H1 (cell line): ENCODE results near the gene FRMD6. TPM values are rescaled to one million over a fixed set of nuclear protein-coding genes. Genes with fewer than 3 reads are reported as not detected.
A peak's percentile ranks its signal among the peaks of the same experiment; 100 is the strongest.

Experiments
- CTCF ChIA-PET: fragments of 300-600 bp; sonication (Branson Sonifier 250); formaldehyde crosslinking; loops from one replicate; lab custom pipeline; 2021; ENCODE audit not compliant: partially characterized antibody; lab: Charles Lee
- POLR2A ChIA-PET: fragments of 300-600 bp; sonication (Branson Sonifier 250); formaldehyde crosslinking; loops from one replicate; lab custom pipeline; 2021; ENCODE audit warnings: inconsistent platforms; ENCODE audit not compliant: partially characterized antibody; lab: Charles Lee
- DNase-seq, 2 experiments: peaks; one replicate each; pipeline versions ENCODE4 v3.0.0 to v3.0.0-alpha.2; 2010 to 2022; ENCODE audit warnings: low spot score in 2 of 2, low read depth in 1 of 2, mixed read lengths in 1 of 2
- FAIRE-seq: peaks from 2 replicates; lab custom pipeline; 2011; peaks lifted over from hg19 to GRCh38; lab: Jason Lieb, UNC
- H2AFZ ChIP-seq: 2 replicates; pipeline ENCODE4 v1.8.1; 2012; ENCODE audit warnings: low read length, inconsistent platforms
- H2AK5ac ChIP-seq: 2 replicates; pipeline ENCODE4 v1.6.1; 2013; ENCODE audit warnings: low read depth, low read length
- H2BK120ac ChIP-seq: replicated peaks from 2 replicates; pipeline ENCODE3; 2013; ENCODE audit warnings: low read depth, low read length, inconsistent platforms
- H2BK12ac ChIP-seq: 2 replicates; pipeline ENCODE4 v1.6.1; 2013; ENCODE audit warnings: low read depth, low read length
- H2BK15ac ChIP-seq: 2 replicates; pipeline ENCODE4 v1.6.1; 2013; ENCODE audit warnings: low read length
- H2BK20ac ChIP-seq: 2 replicates; pipeline ENCODE4 v1.6.1; 2013; ENCODE audit warnings: low read length
- H2BK5ac ChIP-seq: 2 replicates; pipeline ENCODE4 v1.6.1; 2013; ENCODE audit warnings: low read depth, low read length
- H3K14ac ChIP-seq: 2 replicates; pipeline ENCODE4 v1.6.1; 2013; ENCODE audit warnings: inconsistent platforms; ENCODE audit not compliant: insufficient read length
- H3K18ac ChIP-seq: 2 replicates; pipeline ENCODE4 v1.6.1; 2013; ENCODE audit warnings: low read length; ENCODE audit errors: extremely low read depth
- H3K23ac ChIP-seq: 2 replicates; pipeline ENCODE4 v1.6.1; 2013; ENCODE audit warnings: inconsistent platforms; ENCODE audit not compliant: insufficient read length
- H3K23me2 ChIP-seq: 2 replicates; pipeline ENCODE4 v1.6.1; 2013; ENCODE audit warnings: low read depth, low read length
- H3K27ac ChIP-seq: 2 replicates; pipeline ENCODE4 v1.6.1; 2011; ENCODE audit warnings: low read depth, low read length, inconsistent platforms
- H3K27me3 ChIP-seq, 4 experiments: replicated peaks in 1 of 4; 1 replicate in 1 of 4; 2 replicates in 3 of 4; pipeline versions ENCODE4 v1.6.1 to v1.8.1; 2011 to 2013; ENCODE audit warnings: low read length in 3 of 4, mild to moderate bottlenecking in 3 of 4, inconsistent platforms in 2 of 4, mixed read lengths in 2 of 4, moderate library complexity in 1 of 4; ENCODE audit not compliant: control insufficient read depth in 3 of 4, insufficient read depth in 3 of 4; ENCODE audit errors: extremely low read depth in 1 of 4
- H3K36me3 ChIP-seq, 4 experiments: 2 replicates each; pipeline versions ENCODE4 v1.6.1 to v1.8.1; 2011 to 2013; ENCODE audit warnings: mild to moderate bottlenecking in 4 of 4, low read length in 3 of 4, moderate library complexity in 2 of 4, control low read depth in 1 of 4, inconsistent platforms in 1 of 4; ENCODE audit not compliant: insufficient read depth in 4 of 4, control insufficient read depth in 2 of 4
- H3K4ac ChIP-seq: replicated peaks from 2 replicates; pipeline ENCODE3; 2013; ENCODE audit warnings: low read length, low read depth, mixed read lengths, inconsistent platforms; ENCODE audit not compliant: insufficient read length
- H3K4me1 ChIP-seq, 4 experiments: replicated peaks in 1 of 4; 1 replicate in 1 of 4; 2 replicates in 3 of 4; pipeline versions ENCODE4 v1.6.1 to v1.8.1; 2011 to 2013; ENCODE audit warnings: low read length in 3 of 4, inconsistent platforms in 2 of 4, mixed read lengths in 1 of 4; ENCODE audit not compliant: insufficient read depth in 4 of 4, control insufficient read depth in 3 of 4
- H3K4me2 ChIP-seq, 2 experiments: 2 replicates each; pipeline versions ENCODE4 v1.6.1 to v1.8.1; 2011 to 2013; ENCODE audit warnings: low read depth in 2 of 2, low read length in 2 of 2, control low read depth in 1 of 2, inconsistent platforms in 1 of 2, mild to moderate bottlenecking in 1 of 2; ENCODE audit not compliant: insufficient read depth in 1 of 2
- H3K4me3 ChIP-seq, 4 experiments: fragments of 200-600, 300-600 bp in 1 of 4; sonication (generic), shearing (Covaris generic), sonication (Bioruptor Twin) in 1 of 4; 2 replicates each; pipeline versions ENCODE4 v1.5.1 to v1.8.1; 2011 to 2016; ENCODE audit warnings: low read length in 4 of 4, low read depth in 3 of 4, control low read depth in 2 of 4, inconsistent platforms in 2 of 4, mild to moderate bottlenecking in 2 of 4, mixed read lengths in 1 of 4, moderate library complexity in 1 of 4; ENCODE audit not compliant: insufficient read depth in 2 of 4; ENCODE audit errors: extremely low read depth in 1 of 4
- H3K56ac ChIP-seq: replicated peaks from 2 replicates; pipeline ENCODE3; 2013; ENCODE audit warnings: low read depth, mild to moderate bottlenecking, mixed read lengths, low read length, inconsistent platforms; ENCODE audit not compliant: insufficient read length
- H3K79me1 ChIP-seq: 2 replicates; pipeline ENCODE4 v1.6.1; 2013; ENCODE audit warnings: low read depth, low read length, control low read depth
- H3K79me2 ChIP-seq, 2 experiments: 2 replicates each; pipeline versions ENCODE4 v1.6.1 to v1.8.1; 2012 to 2013; ENCODE audit warnings: low read length in 2 of 2, mild to moderate bottlenecking in 2 of 2, inconsistent platforms in 1 of 2; ENCODE audit not compliant: insufficient read depth in 2 of 2, control insufficient read depth in 1 of 2
- H3K9ac ChIP-seq, 4 experiments: replicated peaks in 1 of 4; 1 replicate in 1 of 4; 2 replicates in 3 of 4; pipeline versions ENCODE4 v1.6.1 to v1.8.1; 2011 to 2013; ENCODE audit warnings: low read depth in 3 of 4, low read length in 3 of 4, control low read depth in 2 of 4, mild to moderate bottlenecking in 2 of 4, moderate library complexity in 2 of 4, inconsistent platforms in 1 of 4; ENCODE audit errors: extremely low read depth in 1 of 4
- H3K9me3 ChIP-seq, 2 experiments: 2 replicates each; pipeline versions ENCODE4 v1.6.1 to v1.8.1; 2012 to 2013; ENCODE audit warnings: mild to moderate bottlenecking in 2 of 2, moderate library complexity in 2 of 2, control low read depth in 1 of 2, inconsistent platforms in 1 of 2, low read depth in 1 of 2, low read length in 1 of 2, mixed read lengths in 1 of 2; ENCODE audit not compliant: insufficient read depth in 2 of 2
- H4K20me1 ChIP-seq, 2 experiments: replicated peaks in 1 of 2; 2 replicates each; pipeline versions ENCODE3 to v1.8.1; 2011 to 2013; ENCODE audit warnings: inconsistent platforms in 2 of 2, low read length in 2 of 2, mild to moderate bottlenecking in 1 of 2; ENCODE audit not compliant: insufficient read depth in 2 of 2, control insufficient read depth in 1 of 2
- H4K5ac ChIP-seq: 2 replicates; pipeline ENCODE4 v1.6.1; 2013; ENCODE audit warnings: low read length, low read depth, mixed read lengths, inconsistent platforms; ENCODE audit not compliant: insufficient read length
- H4K8ac ChIP-seq: 2 replicates; pipeline ENCODE4 v1.8.0; 2013; ENCODE audit warnings: mild to moderate bottlenecking, moderate library complexity, low read length, inconsistent platforms; ENCODE audit not compliant: insufficient read depth; ENCODE audit errors: extremely low read depth
- H4K91ac ChIP-seq: replicated peaks from 2 replicates; pipeline ENCODE3; 2013; ENCODE audit warnings: low read length, mixed read lengths, inconsistent platforms; ENCODE audit not compliant: insufficient read length
- HDAC2 ChIP-seq, 2 experiments: fragments of 300-600 bp in 1 of 2; sonication (generic) in 1 of 2; IDR thresholded peaks; 2 replicates each; pipeline ENCODE4 v1.6.1; 2011 to 2012; ENCODE audit warnings: low read depth in 2 of 2, low read length in 2 of 2, mild to moderate bottlenecking in 2 of 2, moderate library complexity in 2 of 2, borderline replicate concordance in 1 of 2, inconsistent platforms in 1 of 2
- MAFK ChIP-seq: IDR thresholded peaks from 2 replicates; pipeline ENCODE4 v1.6.1; 2012; ENCODE audit warnings: low read depth, mild to moderate bottlenecking, improper control_type of control experiment, low read length
- RAD21 ChIP-seq, 2 experiments: IDR thresholded peaks in 1 of 2; conservative IDR thresholded peaks in 1 of 2; 2 replicates each; pipeline ENCODE4 v1.6.1; 2011; ENCODE audit warnings: low read depth in 2 of 2, low read length in 2 of 2, improper control_type of control experiment in 1 of 2, inconsistent platforms in 1 of 2, mild to moderate bottlenecking in 1 of 2, moderate library complexity in 1 of 2
- TBP ChIP-seq: IDR thresholded peaks from 2 replicates; pipeline ENCODE4 v1.6.1; 2011; ENCODE audit warnings: low read depth, low read length, improper control_type of control experiment
- WGBS, 2 experiments: shearing (Covaris generic) in 1 of 2; methylation state at CpG; one replicate each; pipeline versions ENCODE4 v1.1.6 to v1.1.7; 2013 to 2015; ENCODE audit warnings: low lambda C conversion rate in 2 of 2, mixed read lengths in 2 of 2, inconsistent platforms in 1 of 2, low coverage in 1 of 2, missing lambda C conversion rate in 1 of 2; ENCODE audit not compliant: insufficient replicate concordance in 2 of 2, insufficient coverage in 1 of 2, insufficient read length in 1 of 2; ENCODE audit errors: extremely low coverage in 1 of 2, missing lambda C conversion rate in 1 of 2; 5-methylcytosine and 5-hydroxymethylcytosine counted together
- polyA plus RNA-seq, 7 experiments: library from polyadenylated mRNA; depleted of rRNA in 3 of 7; stranded (reverse) in 5 of 7; unstranded in 2 of 7; fragments of >200 nt in 5 of 7; fragments of 200-250 nt in 2 of 7; gene quantifications; 1 replicate in 5 of 7; 2 replicates in 1 of 7; 4 replicates in 1 of 7; pipeline versions ENCODE4 v1.2.1 to v1.2.3, GENCODE V29; 2011 to 2013; ENCODE audit warnings: missing spikeins in 2 of 7, mixed read lengths in 2 of 7
- total RNA-seq: library from RNA; stranded (reverse); fragmentation: NEBNext Ultra II Directional; extraction: Animal tissue kit (Norgen Biotek cat#: 25700); gene quantifications from 2 replicates; pipeline ENCODE4 v1.2.1, GENCODE V29; 2021
- TF ChIP-seq, protein P1 (sequence below), 3 experiments: IDR thresholded peaks; 1 replicate in 2 of 3; 2 replicates in 1 of 3; pipeline versions ENCODE4 v1.5.1 to v1.6.1; 2011; ENCODE audit warnings: low read length in 3 of 3, mild to moderate bottlenecking in 3 of 3, inconsistent platforms in 2 of 3, low read depth in 1 of 3, moderate library complexity in 1 of 3; ENCODE audit not compliant: insufficient read depth in 1 of 3; ENCODE audit errors: control extremely low read depth in 1 of 3

FRMD6 gene
- total and polyA plus RNA-seq, 2 of the 8 experiments (the other 6 are each of a cell fraction or from before 2014, with no cell fraction given), result 5.4 to 23.7 TPM

DNA sequence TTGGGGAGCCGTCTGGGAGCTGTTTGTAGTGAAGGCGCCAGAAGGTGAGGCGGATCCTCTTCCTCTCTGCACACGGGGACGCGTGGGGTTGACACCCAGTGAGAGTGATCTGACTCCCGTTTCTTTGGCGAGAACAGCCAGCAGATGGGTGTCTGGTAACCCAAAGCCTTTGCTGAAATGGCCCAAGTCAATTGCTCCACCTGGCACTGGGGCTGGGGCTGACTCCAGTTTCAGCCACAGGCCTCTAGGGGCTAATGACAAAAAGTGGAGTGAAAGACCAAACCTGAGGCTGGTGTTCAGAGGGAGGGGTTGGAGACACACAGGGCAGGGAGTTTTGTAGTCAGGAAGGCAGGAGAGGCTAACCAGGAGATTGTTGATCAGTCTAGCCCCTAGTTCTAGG is 87.0 kb downstream of the FRMD6 start:
- no peak for TF ChIP-seq TBP
- TF ChIP-seq, protein P1, sequence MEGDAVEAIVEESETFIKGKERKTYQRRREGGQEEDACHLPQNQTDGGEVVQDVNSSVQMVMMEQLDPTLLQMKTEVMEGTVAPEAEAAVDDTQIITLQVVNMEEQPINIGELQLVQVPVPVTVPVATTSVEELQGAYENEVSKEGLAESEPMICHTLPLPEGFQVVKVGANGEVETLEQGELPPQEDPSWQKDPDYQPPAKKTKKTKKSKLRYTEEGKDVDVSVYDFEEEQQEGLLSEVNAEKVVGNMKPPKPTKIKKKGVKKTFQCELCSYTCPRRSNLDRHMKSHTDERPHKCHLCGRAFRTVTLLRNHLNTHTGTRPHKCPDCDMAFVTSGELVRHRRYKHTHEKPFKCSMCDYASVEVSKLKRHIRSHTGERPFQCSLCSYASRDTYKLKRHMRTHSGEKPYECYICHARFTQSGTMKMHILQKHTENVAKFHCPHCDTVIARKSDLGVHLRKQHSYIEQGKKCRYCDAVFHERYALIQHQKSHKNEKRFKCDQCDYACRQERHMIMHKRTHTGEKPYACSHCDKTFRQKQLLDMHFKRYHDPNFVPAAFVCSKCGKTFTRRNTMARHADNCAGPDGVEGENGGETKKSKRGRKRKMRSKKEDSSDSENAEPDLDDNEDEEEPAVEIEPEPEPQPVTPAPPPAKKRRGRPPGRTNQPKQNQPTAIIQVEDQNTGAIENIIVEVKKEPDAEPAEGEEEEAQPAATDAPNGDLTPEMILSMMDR (IDR thresholded peaks at IDR 0.05; ENCODE audit: control extremely low read depth in 1 of 3, insufficient read depth in 1 of 3, low read depth in 1 of 3, low read length in 3 of 3), result peak; percentile 31 to 57 (median 55)
- no peak for TF ChIP-seq MAFK
- TF ChIP-seq HDAC2 (IDR thresholded peaks at IDR 0.05; ENCODE audit: borderline replicate concordance in 1 of 2, low read depth in 2 of 2, low read length in 2 of 2), result 0 out of 4 replicates have a peak, but pooled peaks of 1 of the 2 experiments have one; percentile 32
- peak; percentile 46 to 53; a peak in 3 of 4 replicates for TF ChIP-seq RAD21 (IDR thresholded peaks at IDR 0.05 in 1 of 2, conservative IDR thresholded peaks at IDR 0.05 in 1 of 2; ENCODE audit: low read depth in 2 of 2, low read length in 2 of 2)
- no peak overlapping the region for H3K27ac ChIP-seq
- no peak overlapping the region for H4K91ac ChIP-seq
- ChIA-PET POLR2A (no interaction called here), CTCF (interaction anchor here (0.9 to 2.7 kb wide), 8 partner anchors 9 to 240 kb away, joined by 3 to 26 read pairs (median 4); no protein-coding TSS in a partner anchor)
- no peaks in the 10 kb centered on the region for H4K20me1 ChIP-seq
- H3K79me2 ChIP-seq, result no peaks in the 10 kb centered on the region
- peak; percentile 39 for FAIRE-seq
- H3K18ac ChIP-seq, result no peak overlapping the region
- H3K36me3 ChIP-seq, result no peaks in the 10 kb centered on the region; a peak in 1 of 8 replicates
- H3K4me1 ChIP-seq, result no peaks in the 10 kb centered on the region
- H2BK120ac ChIP-seq, result no peak overlapping the region
- H4K8ac ChIP-seq, result 0 out of 2 replicates have a peak overlapping the region, but pooled peaks have one; percentile 14
- no peak overlapping the region for H3K4me2 ChIP-seq
- H3K9me3 ChIP-seq, result no peaks in the 10 kb centered on the region
- no peak overlapping the region for H3K9ac ChIP-seq
- H3K56ac ChIP-seq, result no peak overlapping the region
- H4K5ac ChIP-seq, result no peak overlapping the region
- DNase-seq, result peak in 1 of 2 experiments; percentile 13
- 0 out of 2 replicates have a peak overlapping the region, but pooled peaks have one; percentile 51 for H2AFZ ChIP-seq
- H3K23me2 ChIP-seq, result no peaks in the 10 kb centered on the region
- H3K4me3 ChIP-seq, result no peak overlapping the region
- no peak overlapping the region for H2BK20ac ChIP-seq
- 75% methylated on average over 8 of the region's 8 CpGs; no CpG with 5 or more reads in 1 of the 2 experiments for WGBS, 2 experiments
- H2AK5ac ChIP-seq, result no peak overlapping the region
- no peak overlapping the region for H3K14ac ChIP-seq
- no peak overlapping the region for H2BK12ac ChIP-seq
- H3K23ac ChIP-seq, result no peak overlapping the region
- H3K4ac ChIP-seq, result no peak overlapping the region
- H2BK15ac ChIP-seq, result no peak overlapping the region
- no peak overlapping the region for H2BK5ac ChIP-seq
- no peaks in the 10 kb centered on the region for H3K79me1 ChIP-seq
- no peaks in the 10 kb centered on the region for H3K27me3 ChIP-seq
